M059J (cell line): ENCODE results near the gene TPST2. TPM values are rescaled to one million over a fixed set of nuclear protein-coding genes. Genes with fewer than 3 reads are reported as not detected.
"Not testable (repeated sequence)": the region's sequence is repeated elsewhere in the genome, so short reads cannot be mapped to it uniquely, and the experiment has no call there.

Experiments
- DNase-seq: peaks from one replicate; pipeline ENCODE4 v3.0.0-alpha.2; 2012; ENCODE audit warnings: low read depth
- total RNA-seq: library from RNA; depleted of rRNA; stranded (reverse); fragments of >200 nt; shearing (Covaris generic); gene quantifications from 2 replicates; pipeline ENCODE4 v1.2.3, GENCODE V29; 2014

Gene TPST2
- total RNA-seq, 1 experiment from 2014 or later = 34.8 TPM

DNA sequence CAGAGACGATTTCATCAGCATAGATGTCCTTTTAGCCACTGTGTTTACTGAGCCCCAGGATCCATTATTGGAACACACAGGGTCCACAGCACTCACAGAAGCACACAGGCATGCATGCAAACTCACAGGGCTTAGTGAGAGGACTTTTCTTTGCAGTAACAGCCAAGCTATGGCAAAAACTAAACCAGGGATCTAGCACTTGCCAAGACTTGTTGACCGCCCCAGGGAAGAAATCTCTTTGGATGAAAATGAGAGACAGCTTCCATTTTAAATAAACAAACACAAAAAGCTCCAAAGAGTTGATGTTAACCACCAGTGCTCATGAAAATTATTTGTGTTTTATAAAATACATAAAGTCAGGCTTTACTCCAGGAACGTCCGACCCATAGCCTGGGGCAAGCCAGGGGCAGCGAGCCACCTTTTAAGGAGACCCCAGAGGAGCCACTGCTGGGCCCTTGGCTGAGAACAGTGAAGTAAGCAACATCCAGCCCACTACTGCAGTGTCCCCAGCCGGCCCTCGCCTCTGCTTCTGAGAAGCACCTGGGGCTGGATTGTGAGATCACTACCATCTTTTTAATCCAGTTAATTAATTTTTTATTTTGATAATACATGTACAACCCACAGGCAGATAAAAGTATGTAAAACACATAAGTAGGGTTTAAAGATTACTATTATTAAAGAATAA is 55.6 kb downstream of the TPST2 start:
- no peak for DNase-seq

- DNase-seq = no peak
Measured at GRCh38 chr22:26529345-26529744, 60.6 kb downstream of the TPST2 start.

- DNase-seq = not testable (repeated sequence)
Measured at GRCh38 chr22:26528518-26528917, 61.4 kb downstream of the TPST2 start.

DNA sequence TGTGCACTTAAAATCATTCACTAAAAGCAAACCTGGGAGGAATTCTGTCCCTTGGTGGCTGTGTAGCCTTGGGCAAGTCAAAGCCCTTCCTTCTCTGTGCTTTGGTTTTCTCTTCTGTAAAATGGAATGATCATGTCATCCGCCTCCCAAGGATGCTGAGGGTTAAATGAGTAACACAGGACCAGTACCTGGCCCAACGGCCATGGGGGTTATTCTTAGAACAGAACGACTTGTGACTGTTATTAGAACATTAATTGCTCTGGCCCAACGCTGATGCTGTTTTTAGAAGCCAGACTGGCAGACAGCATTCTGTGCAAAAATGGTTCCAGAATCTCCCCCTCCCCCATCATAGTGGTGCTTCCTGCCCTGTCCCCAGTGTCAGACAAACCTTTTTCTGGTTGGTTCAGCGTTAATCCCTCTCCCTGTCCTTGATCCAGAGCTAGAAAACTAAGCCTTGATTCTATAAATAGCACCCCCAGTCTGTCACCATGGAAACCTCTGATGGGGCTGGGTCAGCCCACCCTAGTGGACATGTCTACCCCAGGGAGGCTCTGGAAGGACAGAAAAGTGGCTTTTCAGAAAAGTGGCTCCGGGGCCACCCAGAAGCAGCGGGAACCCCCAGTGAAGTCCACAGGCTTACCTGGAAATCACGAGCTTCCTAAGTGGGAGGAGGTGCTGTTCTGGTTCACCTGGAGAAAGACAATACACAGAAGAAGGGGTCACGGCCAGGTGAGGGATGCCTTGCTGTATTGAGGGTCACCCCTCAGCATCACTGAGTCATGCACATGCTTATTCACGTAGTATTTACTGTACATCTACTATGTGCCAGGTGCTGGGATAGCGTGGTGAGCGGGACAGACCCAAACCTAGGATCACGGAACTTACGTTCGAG is 62.1 kb downstream of the TPST2 start:
- no peak for DNase-seq

GRCh38 chr22:26527167-26527566 is 62.8 kb downstream of the TPST2 start:
- no peak for DNase-seq

- no peak for DNase-seq
Measured at GRCh38 chr22:26525946-26526564, 63.9 kb downstream of the TPST2 start.

GRCh38 chr22:26524870-26525269 is 65.1 kb downstream of the TPST2 start:
- DNase-seq = no peak

GRCh38 chr22:26522592-26522991 is 67.3 kb downstream of the TPST2 start:
- no peak for DNase-seq

GRCh38 chr22:26522012-26522411 is 67.9 kb downstream of the TPST2 start:
- DNase-seq = no peak

GRCh38 chr22:26517429-26517828 is 72.5 kb downstream of the TPST2 start:
- no peak for DNase-seq

DNA sequence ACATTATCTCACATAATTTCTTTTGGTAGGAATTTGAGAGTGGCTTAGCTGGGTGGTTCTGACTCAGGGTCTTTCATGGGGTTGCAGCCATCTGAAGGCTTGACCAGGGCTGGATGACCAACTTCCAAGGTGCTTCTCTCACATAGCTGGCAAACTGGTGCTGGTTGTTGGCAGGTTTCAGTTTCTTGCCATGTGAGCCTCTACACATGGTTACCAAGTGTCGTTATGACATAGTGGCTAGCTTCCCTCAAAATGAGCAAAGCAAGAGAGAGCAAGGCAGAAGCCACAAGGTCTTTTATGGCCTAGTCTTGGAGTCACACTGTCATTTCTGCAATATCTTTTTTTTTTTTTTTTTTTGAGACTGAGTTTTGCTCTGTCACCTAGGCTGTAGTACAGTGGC is 73.4 kb downstream of the TPST2 start:
- no peak for DNase-seq

- DNase-seq = no peak
Measured at GRCh38 chr22:26515931-26516330, 74.0 kb downstream of the TPST2 start.

DNA sequence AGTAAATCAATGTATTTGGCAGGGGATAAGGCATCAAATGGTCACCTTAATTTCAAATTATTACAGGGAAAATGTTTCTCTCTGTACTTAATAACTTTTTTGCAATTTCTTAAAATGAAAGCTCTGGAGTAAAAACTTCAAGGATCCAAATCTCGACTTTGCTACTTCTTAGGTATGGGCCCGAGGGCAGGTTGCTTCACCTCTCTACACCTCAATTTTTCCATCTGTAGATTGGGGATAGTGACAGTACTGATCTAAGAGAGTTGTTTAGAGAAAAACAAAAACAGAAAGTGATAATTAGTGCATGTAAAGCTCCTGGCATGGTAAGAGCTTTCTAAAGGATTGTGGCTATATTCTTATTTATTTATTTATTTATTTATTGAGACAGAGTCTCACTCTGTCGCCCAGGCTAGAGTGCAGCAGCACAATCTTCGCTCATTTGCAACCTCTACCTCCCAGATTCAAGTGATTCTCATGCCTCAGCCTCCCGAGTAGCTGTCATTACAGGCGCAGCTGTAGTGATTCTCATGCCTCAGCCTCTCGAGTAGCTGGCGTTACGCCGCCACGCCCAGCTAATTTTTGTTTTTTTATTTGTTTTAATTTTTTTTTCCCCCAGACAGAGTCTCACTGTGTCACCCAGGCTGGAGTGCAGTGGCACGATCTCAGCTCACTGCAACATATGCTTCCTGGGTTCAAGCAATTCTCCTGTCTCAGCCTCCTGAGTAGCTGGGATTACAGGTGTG is 75.3 kb downstream of the TPST2 start:
- DNase-seq = no peak

DNA sequence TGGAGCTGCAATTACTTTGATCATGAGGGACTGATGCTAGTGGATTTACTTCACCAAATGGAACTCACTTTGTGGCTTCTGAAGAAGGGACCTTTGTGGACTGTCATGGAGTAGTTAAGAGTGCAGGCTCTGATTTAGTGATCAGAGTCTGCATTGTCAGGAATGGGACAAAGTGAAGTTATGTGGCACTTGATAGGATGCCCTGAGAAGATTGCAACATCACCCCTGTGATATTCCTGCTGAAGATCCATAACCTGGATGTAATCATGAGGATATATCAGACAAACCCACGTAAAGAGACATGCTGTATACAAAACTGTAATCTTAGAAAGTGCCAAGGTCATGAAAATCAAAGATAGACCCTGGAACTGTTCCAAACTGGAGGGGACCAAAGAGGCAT is 76.1 kb downstream of the TPST2 start:
- no peak for DNase-seq

- DNase-seq = peak; percentile 87
Measured at GRCh38 chr22:26512149-26512793, 77.7 kb downstream of the TPST2 start, which contains the start of gene TFIP11. Gene TFIP11, minus strand, starts transcription at chr22:26512473. Its CDS starts 2,201 bp downstream, at chr22:26510272.

- DNase-seq = no peak
Measured at GRCh38 chr22:26508148-26508547, 81.8 kb downstream of the TPST2 start.

DNA sequence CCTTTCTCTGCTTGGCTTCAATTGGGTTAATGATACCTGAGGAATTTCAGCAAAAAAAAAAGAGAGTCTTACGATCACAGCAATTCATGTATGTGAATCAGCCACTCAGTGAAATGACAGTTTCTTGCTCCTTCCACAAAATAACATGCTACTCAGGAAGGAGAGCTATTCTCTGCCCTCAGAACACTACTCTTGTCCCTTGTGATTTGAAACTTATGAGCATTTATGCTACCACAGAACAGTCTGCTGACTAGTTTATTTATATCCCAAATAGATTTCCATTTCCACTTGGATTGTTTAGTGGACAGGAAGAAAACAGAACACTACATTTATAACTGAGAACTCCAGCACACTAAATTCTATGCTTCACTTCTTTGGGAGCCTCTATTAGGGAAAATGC is 86.2 kb downstream of the TPST2 start:
- no peak for DNase-seq

GRCh38 chr22:26502688-26503561 is 87.0 kb downstream of the TPST2 start:
- peak; percentile 19 for DNase-seq

DNA sequence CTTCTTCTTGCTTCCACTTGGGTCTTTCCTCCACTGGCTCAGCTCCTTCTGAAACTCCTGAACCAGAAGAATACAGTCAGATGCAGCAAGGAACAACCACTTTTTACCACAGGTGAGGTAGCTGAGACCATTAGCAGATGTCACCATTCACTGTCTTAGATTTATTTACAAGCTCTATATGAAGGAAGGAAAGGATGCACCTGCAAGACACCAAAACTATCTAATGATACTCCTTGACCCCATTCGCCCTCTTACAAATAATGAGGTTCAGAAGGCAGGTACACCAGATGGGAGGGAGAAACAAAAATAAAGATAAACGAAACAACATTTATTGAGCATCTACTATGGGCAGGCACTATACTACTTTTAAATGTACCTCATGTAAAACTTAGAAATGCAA is 87.9 kb downstream of the TPST2 start:
- DNase-seq = no peak

GRCh38 chr22:26499188-26499703 is 90.7 kb downstream of the TPST2 start:
- no peak for DNase-seq
